Renal cortex interstitium (tissue), 11 donors: ENCODE data around the gene SMAD3. TPM values are rescaled to one million over a fixed set of nuclear protein-coding genes. Genes with fewer than 3 reads are reported as not detected.

Source experiments
- DNase-seq, 11 donors: peaks; one replicate each; pipeline ENCODE4 v3.0.0-alpha.2; 2013; ENCODE audit warnings: low read depth in 9 of 11, low spot score in 4 of 11; ENCODE audit errors: extremely low read depth in 1 of 11
- polyA plus RNA-seq, 3 donors: library from polyadenylated mRNA; unstranded; fragments of 120-200 nt; gene quantifications; one replicate each; pipeline ENCODE4 v1.2.1, GENCODE V29; 2013; ENCODE audit not compliant: insufficient read length in 3 of 3

The SMAD3 gene
- polyA plus RNA-seq, 3 donors, result 48.3 to 73.3 (median 50.2) TPM

DNA sequence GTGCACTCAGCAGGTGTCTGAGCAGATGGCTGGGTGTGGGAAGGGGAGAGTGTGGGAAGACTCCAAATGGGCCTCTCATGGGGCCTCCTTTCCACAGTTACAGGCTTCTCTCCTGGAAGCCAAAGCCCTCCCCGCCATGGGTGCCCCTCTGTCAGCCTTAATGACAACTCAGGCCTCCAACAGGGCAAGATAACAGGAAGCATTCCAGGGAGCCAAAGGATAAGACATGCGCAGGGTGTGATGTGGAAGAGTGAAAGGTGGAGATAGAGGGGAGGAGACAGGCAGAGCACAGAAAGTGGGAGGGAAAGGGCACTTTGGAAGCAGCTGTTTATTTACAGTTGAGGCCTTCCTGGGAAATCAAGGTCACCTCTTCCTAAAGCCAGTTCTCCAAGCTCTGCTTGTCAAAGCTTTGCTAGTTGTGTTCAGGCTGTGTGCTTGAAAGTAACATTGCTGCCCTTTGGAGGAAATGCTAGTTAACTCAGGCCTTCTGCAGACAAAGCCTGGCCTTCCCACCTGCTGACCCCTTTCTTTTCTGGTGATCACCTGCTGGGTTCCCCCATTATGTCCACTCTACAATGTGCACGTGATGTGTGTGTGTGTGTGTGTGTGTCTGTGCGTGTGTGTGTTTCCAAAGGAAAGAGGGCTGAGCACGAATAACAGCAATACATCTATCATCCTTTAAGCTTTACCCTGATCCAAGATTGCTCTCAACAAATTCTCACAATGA is 35.2 kb upstream of the SMAD3 start:
- DNase-seq, result no peak

DNA sequence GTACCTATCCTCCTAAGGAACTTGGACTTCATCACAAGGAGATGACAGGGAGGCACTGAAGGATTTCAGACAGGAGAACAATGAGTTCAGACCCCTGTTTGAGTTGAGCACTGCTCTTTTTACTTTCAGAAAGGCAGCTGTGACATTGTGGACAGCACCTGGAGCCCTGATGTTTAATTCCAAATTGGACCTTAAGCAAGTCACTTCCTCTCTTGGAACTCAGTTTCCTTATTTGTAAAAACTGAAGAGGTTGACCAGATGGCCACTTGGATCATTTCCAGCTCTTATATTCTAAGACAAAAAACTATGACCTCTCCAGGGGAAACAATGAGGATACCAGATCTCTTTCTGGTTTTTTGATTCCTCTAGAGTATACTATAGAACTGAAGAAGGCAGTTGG is 34.1 kb upstream of the SMAD3 start:
- no peak for DNase-seq

DNA sequence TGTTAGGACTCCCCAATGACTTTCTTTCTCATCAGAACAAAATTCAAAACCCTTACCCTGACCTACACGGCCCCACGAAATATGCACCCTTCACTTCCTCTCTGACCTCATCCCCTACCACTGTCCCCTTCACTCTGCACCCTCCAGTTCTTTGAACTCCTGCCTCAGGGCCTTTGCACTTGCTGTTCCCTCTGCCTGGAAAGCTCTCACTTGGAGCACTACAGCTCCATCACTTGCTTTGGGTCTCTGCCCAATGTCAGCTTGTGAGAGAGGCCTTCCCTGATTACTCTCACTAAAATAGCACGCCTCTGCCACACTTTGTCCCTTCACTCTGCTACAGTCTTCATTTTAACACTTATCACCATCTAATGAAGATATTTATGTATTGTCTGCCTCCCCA is 32.8 kb upstream of the SMAD3 start:
- no peak for DNase-seq

DNA sequence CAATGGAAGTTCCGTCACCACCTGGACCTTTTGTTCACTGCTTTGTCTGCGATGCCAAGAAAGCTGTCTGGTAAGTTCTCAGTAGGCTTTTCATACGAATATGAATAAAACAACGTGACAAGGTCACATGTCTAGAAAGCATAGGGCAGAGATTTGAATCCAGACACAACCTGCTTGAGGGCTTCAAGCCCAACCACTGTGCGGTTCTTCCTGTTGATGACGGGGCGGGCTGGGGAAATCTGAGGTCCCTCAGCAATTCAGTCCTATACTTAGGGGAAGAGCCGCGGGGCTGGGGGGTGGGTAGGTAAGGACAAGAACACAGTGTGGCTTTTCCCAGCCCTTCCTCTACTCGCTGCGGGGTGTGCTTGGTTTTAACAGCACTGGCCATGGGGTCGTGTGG is 32.4 kb upstream of the SMAD3 start:
- DNase-seq, result no peak

GRCh38 chr15:67033571-67034044 is 31.8 kb upstream of the SMAD3 start:
- no peak for DNase-seq

GRCh38 chr15:67035886-67036285 is 29.5 kb upstream of the SMAD3 start:
- no peak for DNase-seq

- DNase-seq, result no peak
Measured at GRCh38 chr15:67036775-67037555, 28.4 kb upstream of the SMAD3 start.

DNA sequence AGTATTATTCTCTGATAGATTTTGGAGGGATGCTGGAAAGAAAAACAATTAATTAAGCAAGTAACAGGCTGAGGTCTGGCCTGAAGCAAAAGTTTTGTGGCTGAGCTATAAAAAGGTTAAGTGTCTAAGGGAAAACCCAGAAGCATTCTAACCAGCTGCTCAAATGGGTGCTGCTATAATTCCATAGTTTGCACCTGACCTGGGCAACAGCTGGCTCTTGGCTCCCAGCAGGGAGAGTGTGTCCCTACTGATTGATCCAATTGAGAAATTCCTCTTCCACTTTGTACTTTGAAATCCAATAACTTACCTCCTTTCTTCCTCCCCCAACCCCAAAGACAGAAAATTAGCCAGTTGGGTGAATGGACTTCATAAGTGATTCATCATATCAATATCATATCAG is 27.7 kb upstream of the SMAD3 start:
- no peak for DNase-seq

DNA sequence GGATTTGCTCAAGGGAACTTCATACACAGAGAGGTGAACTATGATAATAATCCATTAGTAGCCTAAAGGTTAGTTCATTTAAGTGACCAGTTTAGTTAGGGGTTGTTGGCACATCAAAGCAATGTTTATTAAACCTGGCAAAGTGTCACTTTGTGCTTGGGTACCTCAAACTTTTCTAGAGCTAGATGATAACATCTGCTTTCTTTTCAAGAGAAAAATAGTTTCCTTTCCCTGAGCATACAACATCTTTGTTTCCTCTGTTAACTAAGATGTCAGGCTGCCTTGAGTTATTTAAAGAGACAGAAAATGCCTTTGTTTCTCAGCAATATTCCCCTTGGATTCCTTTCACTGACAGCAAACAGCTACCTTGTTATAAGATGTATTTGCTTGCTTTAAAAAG is 26.7 kb upstream of the SMAD3 start:
- no peak for DNase-seq

- no peak for DNase-seq
Measured at GRCh38 chr15:67039384-67040075, 25.9 kb upstream of the SMAD3 start.

DNA sequence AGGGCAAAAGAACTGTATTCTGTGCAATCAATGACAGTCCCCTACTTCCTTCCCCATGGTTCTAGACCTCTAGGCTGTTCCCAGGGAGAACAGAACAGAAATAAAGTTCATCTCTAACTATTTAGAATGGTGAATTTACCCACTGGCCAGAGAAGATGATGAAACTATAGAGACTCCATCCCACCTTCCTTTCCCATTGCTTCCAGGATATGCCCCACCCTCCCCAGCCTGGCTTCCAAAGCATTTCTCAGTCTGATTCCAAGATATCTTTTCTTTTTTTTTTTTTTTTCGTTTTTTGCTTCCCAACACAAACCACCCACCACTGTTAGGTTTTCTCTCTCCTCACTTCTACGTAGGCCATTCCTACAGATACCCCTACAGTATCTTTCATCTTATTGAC is 25.1 kb upstream of the SMAD3 start:
- DNase-seq, result no peak

DNA sequence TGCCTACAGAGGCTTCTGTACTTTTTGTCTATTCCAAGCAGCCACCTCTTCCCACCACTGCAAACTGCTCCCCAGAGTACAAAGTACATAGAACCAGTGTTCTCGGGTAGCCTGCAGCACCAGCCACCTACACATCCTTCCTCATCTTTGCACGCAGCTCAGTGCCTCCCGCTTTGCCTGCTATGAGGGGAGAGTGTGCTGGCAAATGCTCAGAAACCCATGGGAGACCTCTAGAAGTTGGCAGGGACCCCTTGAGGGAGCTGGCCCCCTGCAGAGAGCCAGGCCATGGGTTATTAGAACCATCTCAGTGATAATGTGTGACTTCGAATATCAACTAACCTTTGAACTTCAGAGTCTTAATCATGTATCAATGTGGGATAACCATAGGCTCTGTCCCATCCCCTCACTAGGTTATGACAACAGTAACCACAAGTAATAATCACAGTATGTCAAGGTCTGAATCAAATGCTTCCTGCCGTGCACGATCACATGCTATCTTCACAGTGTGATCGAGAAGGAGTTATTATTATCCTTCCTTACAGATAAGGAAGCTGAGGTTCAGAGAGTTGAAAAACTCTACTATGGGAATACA is 22.8 kb upstream of the SMAD3 start:
- no peak for DNase-seq

GRCh38 chr15:67043939-67044771 is 21.2 kb upstream of the SMAD3 start:
- no peak for DNase-seq

DNA sequence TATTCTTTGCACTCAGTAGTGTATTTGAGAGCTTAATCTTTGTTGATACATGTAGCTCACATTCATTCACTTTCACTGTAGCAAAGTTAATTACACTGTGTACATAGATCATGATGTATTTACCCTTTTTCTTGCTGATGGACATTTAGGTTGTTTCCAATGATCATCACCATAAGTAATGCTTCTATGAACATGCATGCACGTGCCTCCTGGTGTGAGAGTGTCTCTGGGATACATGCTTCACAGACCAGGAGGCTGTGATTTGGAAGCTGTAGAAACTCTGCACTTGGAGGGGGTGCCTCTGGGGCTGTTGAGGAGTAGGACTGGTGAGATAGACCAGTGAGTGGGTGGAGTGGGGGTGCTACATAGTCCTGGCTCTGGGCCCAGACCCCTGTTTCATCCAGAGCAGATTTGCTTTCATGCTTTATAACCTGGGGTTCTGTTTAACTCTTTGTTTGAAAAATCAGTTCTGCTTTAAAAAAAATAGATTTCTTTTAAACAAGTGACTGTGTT is 18.2 kb upstream of the SMAD3 start:
- DNase-seq, result no peak

DNA sequence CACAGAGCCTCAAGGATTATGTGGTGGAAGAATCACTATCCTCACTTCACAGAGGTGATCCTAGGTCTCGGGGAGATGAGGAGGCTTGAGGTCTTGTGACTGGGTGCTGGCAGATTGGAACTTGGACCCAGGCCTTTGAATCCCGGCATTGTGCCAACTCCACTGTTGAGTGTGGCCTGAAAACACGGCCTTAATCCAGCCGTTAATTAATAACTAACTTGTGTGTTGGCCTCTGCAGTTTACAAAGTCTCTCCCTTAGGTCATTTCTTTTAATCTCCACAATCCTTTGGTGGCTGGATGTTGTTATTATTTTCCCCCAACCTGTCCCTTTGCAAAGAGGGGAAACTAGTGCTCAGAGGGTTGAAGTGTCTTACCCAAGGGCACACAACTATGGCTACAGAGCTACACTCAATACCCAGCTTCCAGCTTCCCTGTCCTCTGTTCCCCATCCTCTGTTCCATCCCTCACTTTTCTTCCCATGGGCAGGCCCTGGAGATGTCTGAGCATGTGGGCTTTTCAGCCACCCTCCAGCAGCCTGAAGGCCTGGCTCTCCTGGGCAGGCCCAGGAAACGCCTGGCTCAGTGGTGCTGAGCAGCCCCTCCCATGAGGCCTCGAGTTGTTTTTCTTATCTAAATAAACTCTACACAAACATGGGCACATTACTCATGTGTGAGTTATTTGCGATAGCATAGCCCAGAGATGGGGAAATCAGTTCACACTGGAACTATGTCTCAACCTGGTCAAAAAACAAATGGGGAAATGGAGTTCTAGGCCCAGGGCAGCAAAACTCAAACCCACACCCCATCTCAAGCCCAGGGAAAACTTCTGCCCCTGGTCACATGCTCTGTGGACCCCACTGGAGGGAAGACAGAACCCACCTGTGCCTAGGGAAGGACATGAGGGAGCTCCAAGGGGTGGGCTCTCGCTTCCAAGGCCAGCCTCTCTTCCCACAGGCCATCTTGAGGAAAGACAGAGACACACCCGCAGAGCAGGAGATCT is 16.8 kb upstream of the SMAD3 start:
- peak in 1 of 11 donors; percentile 81 for DNase-seq

GRCh38 chr15:67049351-67050044 is 15.9 kb upstream of the SMAD3 start:
- DNase-seq, result no peak

GRCh38 chr15:67050062-67050461 is 15.3 kb upstream of the SMAD3 start:
- no peak for DNase-seq
